TTC549 (cell line): ENCODE results near the gene TBXAS1.

ENCODE experiments used
- FAIRE-seq: peaks from 2 replicates; lab custom pipeline; 2012; peaks lifted over from hg19 to GRCh38; lab: Jason Lieb, UNC

Gene TBXAS1

DNA sequence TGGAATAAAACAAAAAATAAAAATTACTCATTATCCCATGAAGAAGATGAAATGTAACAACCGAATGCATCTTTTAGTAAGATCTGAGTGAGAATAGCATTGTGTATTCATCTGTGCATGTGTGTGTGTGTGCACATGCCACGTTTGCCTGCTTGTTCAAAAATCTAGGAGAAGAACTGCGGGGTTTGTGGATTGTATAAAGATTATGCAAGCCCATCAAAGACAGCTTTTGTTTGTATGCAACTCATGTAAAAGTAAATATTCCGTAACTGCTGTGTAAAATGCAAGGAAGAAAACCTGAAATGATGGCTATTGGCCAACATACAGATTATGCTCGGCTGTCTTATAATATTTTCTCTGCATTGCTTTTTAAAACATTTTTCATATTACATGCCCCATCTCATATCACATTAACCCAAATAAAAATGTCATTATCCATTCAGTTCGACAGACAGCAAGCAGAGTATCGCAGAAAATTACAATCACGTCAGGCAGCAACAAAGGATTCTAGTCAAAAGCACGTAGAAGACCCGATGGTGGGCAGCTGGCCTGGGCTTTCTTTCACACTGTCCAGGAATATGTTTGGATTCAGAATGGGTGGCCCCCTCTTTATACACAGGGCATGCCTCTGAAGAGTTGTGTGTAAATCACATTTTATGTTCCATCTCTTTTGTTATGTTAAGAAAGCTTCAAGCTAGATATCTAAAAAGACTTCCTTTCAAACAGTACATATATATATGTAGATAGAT is 119.7 kb downstream of the TBXAS1 start:
- no peak for FAIRE-seq

DNA sequence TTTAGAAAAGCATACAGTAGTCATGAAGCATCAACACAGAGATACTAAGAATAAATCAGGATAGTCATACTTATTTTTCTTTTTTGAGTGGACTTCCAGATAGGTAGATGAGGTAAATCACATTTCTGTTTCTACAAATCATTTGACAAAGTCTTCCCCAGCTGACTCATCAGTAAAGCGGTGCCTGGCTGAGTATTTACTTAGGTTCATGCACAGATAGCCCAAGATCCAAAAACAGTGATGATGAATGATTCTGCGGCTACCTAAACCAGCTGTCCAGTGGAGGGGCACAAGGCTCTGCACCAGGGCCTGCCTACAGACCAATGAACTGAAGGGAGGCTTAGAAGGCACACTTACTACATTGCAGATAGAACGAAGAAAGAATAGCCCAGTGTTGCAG is 120.6 kb downstream of the TBXAS1 start:
- FAIRE-seq = no peak

DNA sequence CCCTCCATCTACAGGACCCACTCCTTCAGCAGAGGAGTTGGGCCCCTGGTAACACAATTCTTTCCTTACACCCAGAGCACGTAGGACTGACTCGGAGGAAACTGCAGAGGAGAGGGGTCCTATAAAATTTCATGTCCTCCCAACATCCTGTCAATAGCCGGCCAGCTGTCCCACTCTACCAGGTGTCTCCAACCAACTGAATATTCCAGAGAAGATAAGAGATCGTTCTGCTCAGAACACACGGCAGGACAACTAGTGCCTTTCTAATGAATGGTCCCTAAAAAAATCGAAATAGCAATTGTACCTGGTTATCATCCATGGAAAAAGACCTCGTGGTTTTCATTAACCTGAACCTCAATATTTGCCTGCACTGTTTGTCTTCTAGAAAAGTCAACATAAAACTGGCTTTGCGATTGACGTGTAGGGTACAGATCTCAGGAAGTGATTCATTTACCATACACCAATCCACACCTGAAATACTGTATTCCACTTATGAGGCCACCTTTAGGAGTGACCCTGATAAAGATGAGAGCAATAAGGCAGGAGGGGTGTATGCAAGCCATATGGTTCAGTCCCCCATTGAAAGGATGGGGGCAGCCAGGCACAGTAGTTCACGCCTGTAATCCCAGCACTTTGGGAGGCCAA is 121.9 kb downstream of the TBXAS1 start:
- no peak for FAIRE-seq

DNA sequence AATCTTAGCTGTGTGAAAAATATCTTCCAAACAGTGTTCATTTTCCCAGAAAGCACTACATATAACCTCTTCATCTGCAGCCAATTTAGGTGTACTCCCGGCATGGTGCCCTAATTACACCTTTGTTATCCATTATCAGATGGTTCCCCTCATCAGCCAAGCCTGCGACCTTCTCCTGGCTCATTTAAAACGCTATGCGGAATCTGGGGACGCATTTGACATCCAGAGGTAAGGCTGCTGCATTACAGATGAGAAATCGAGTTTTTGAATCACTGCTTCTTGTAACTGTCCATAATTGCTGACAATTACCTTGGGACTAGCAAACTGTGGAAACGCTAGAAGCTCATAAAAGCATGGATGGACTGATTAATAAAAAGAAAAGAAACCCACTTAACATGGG is 124.2 kb downstream of the TBXAS1 start:
- FAIRE-seq = no peak

DNA sequence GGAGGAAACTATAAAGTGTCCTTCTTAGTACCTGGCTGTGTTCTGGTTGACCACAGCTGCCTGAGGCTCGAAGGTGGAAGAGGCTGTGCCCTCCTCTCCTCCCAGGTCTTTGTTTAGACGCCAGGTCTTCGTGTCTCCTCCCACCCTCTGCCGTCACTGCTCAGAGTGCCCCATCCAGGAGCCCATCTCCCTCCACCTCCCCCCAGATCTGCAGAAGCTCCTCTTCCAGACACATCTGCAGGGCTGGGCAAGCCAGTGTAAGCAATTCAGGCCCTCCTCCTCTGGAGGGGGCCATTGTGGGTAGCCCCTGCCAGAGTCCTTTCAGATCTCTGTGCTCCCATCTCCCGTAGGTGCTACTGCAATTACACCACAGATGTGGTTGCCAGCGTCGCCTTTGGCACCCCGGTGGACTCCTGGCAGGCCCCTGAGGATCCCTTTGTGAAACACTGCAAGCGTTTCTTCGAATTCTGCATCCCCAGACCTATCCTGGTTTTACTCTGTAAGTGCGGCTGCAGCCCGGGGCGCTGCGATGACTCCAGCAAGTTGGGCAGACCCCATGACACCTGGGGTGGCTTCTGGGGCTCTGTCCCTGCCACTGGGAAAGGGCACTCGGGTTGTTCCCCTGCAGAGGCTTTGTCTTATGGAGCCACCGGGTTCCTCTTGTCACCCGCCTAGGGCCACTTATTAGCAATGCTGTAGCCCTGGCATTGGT is 126.2 kb downstream of the TBXAS1 start:
- no peak for FAIRE-seq

DNA sequence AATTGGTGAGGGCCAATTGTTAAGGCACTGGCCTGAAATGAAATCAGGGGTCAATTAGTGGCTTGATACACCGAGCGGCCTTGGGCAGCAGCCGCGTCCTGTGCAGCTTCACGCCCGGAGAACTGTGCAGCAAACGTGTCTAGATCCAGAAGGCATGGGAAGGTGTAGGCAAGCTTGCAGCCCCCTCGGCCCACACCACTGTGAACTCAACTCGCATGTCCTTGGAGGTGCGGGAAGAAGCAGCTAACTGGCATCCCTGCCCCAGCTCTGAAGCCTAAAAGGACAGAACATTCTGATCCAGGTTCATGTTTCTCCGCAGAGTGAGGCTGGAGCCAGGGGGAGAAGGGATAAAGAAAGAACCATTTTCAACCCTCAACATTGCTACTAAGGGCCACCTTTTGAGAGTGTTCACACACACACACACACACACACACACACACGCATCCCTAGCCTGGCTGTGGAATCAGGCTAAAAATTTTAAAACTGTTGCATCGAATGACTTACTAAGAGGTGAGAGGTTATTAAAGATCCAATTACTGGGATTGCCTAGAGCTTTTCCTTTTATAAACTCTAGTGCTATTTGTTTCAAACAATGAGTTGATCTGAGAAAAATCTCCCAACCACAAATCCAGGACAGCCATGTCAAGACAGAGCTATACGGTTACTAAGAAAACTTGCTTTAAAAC is 129.7 kb downstream of the TBXAS1 start:
- FAIRE-seq = no peak

DNA sequence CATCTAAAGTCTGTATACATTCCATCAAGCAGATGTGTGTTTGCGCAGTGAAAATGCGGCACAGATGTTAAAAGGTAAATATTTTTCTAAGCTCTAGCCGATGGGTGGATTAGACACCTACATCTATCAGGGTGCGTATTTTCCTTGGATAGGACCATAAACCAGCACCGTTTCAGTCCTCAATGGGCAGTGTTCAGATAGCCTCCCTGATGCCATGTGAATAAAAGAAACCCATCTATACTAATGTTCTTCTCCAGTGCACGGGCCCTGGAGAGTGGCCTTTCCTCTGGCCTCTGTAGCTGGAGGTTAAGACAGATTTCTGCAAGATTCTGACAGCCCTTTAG is 130.2 kb downstream of the TBXAS1 start:
- FAIRE-seq = no peak

DNA sequence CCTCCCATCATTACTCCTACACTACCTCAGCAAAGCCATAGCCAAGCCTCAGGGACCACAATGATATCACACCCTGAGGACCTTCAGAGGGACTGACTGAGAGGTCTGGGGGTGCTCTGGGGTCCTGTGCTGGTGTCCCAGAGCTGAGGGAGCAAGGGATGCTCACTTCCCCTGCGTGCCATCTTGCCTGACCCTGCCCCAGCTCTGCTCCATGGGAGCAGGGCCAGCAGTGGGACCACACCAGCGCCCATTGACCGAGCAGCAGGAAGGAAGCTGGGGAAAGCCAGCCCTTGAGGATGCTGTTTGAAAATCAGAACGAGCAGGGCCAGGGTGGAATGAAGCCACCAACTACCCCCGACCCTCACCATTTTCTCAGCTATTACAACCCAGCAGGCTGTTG is 130.7 kb downstream of the TBXAS1 start:
- no peak for FAIRE-seq

DNA sequence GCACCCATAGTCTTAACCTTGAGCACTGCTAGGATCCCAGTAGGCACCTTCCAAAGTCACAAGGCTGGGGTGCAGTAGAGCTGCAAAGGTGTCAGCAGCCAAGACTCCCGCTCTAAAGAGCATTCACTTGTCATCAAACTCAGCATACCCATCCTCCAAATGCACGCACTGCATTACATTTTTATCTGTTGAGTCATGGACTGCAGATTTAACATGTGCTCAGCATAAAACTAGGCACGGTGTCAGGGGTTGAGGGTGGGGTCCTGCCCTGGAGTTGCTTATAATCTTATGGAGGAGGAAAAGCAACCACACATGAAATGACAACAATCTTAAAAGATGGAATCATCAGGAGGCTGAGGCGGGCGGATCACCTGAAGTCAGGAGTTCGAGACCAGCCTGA is 131.1 kb downstream of the TBXAS1 start:
- no peak for FAIRE-seq

DNA sequence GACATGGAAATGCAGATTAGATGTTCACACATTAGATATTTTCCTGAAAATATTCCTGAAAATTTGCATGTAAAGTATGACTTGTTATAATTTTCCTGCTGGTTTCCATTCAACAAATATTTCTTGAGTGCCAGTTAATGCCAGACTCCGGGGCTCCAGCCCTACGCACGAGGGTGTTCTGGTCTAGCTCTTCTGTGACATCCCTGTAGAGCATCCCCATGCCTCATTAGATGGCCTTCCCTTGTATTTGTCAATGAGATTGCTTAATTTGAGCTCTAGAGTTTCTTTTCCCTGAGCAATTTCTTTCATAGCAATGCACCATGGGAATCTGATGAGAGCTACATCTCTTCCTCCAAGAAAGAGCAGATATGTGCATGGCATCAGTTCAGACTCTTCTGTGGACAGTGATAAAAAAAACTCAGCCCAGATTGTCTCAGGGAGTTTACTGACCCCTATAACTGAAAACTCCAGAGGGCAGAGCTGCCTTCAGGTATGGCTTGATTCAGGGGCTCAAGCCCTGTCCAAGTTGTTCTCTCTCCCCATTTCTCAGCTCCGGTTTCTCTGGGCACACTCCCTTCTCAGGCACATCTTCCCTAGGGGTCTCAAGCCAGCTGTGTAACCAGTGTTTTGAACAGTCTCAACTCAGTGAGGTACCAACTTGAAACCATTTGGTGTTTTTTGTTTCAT is 137.0 kb downstream of the TBXAS1 start:
- FAIRE-seq = no peak

DNA sequence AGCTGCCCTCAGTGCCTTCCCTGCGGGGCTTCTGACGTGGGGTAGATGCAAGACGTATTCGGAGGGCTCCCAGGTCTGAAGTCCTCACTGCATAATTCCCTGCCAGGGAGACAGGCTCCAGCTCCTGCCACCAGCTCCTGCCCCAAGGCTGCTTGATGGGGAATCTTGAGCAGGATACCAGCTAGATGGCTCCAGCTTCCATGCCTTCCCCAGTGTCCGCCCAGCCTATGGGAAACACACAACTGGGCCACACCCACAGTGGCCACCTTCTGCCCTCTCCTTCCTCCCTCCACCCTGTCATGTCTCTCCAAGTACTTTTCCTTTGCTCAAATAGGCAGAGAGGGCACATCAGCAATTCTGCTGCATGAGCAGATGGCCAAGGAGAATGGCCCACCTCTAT is 137.9 kb downstream of the TBXAS1 start:
- FAIRE-seq = no peak

DNA sequence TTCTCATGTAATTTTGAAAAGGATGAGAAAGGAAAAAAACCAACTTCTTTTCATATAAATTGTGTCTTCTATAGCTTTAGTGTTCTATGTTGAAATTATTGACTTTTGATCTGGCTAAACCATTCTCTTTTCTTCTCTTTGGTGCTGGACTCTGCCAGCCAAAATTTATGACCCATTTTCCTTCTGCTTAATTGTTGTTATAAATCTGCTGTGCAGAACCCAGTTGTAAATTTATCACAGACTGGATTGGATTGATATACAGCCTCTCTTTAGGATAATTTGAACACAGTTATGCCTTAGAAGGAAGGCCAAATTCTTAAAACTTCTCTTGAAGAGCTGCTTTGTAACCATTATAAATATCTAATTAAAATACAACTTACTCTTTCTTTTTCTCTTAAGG is 139.9 kb downstream of the TBXAS1 start:
- FAIRE-seq = no peak

DNA sequence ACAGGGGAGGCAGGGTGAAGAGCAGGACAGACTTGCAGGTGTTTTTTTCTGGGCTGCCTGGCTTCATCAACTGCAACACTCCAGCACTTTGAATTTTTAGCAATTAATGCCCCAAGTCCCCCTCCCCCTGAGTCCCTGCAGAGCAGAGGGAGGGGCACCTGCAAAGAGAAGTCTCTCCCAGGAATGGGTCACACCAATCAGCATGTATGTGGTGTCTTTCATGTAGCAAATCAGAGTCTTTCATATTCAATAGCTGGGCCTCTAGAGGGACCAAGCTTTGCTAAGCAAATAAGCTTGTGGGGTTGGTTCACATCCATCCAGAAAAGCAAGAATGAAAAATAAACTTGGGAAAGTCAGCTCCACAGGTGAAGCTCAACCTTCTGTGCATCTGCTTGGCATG is 143.0 kb downstream of the TBXAS1 start:
- no peak for FAIRE-seq

DNA sequence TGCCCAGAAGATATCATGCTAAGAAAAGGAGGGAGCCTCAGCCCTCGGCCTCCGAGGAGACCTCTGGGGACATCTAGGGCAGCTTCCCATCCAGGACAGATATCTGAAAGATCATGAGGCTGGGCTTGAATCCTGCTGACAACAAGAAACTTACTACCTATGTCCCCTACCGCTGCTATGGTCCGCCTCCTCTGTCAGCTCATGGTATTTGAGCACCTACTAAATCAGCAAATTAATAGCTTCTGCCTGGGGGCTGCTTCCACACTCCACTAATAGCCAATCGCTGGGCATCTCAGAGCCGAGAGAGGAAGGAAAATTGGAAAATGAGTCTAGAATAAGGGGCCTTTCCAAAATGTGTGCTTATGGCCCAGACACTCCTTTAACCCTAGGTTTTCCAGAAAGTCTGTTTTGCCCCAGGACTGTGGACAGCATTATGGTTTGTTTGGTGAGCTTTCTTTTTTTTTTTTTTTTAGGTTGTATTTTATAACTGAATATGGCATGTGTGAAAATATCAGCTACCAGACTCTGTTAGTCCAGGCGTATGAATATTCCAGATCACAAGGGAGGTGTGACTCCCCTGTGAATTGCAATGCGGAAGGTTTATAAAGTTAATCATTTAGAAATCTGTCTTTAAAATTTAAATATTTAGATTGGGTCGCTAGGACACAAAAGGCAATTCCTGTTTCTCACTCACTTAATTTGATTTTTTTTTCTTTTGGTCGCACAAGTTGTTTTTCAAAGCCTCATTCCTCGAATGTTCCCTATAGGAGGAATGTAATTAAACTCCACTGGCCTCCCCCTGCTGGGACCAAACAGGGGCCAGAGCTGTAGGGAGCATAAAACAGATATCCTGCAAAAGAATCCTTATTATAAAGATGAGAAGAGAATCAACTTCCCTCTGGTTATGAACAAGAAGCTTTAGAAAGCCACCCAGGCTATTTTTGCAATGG is 144.3 kb downstream of the TBXAS1 start:
- FAIRE-seq = no peak

DNA sequence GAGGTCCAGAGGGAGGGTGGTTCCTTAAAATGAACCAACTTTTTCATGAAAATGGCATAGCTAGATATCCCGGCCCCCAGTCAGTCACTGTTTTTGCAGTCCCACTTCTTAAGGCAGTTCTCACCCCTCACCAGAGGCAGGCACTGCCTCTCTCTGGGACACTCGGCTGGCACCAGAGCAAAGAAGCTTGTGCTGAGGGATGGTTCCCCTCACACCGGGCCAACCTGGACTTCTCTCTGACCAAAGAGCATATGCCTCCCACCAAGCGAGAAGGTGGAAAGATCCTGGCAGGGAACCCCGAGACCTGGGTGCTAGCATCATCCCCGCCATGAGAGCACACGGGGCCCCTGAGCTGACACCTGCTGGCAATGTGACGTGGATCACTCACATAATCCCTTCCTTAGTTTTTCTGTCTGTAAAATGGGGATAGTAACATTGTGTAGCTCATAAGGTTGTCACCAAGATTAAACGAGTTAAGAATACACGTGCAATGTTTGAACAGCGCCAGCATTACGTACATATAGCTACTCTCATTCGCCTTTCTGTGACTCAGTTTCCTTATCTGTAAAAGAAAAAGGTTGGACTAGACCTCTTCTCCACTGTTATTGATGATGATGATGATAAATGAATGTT is 145.2 kb downstream of the TBXAS1 start:
- no peak for FAIRE-seq

DNA sequence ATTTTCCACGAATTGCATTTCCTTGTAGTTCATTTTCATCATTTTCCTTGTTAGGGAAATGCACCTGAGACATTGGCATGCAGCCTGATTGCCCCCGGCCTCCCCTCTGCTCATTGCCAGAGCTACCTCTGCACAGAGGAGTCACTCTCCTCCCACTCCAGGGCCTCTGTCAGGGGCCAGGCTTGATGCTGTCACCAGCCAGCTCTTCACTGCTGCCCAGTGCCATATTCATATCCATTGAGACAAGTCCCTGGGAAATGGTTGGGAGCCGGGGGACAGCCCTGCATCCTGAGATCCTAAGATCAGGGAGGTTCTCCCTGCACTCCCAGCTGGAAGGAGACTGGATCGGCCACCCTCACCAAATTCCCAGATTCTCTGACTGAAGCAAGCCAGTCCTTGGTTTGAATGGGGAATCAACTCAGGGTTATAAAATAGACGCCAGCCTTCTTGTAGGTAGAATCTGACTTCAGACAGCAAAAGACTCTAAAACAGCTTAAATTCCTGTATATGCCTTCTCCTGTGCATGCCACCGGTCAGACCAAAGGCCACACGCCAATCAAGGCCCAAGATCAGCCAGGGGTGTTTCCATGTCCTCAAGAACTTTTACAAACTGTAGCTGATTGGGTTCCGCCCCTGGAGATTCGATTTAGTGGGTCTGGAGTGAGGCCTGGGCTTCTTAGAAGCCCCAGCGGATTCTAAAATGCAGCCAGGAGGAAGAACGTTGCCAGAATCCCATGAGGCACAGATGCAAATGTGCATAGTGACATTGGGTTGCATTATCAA is 147.2 kb downstream of the TBXAS1 start:
- FAIRE-seq = no peak

DNA sequence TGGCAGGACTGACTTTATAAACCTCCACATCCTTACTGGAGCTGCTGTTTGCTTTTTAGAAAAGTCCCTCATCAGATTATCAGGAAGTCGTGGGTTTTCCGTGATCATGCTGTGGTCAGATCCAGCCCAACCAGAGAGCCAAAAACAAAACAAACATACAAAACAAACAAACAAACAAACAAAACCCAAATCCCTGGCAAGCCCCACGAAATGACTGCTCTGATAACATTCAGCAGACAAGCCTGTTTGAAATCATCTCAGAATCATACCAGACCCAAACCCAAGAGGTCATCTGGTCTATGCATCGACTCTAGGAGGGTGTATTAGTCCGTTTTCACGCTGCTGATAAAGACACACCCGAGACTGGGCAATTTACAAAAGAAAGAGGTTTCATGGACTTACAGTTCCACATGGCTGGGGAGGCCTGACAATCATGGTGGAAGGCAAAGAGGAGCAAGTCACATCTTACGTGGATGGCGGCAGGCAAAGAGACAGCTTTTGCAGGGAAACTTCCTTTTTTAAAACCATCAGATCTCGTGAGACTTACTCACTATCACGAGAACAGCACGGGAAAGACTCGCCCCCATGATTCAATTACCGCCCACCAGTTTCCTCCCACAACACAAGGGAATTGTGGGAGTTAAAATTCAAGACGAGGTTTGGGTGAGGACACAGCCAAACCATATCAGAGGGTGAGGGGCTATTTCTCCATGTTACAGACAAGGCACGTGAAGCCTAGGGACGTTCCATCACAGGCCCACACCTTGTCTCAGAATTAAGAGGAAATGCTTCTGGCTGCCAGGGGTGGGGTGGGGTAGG is 148.0 kb downstream of the TBXAS1 start:
- no peak for FAIRE-seq

DNA sequence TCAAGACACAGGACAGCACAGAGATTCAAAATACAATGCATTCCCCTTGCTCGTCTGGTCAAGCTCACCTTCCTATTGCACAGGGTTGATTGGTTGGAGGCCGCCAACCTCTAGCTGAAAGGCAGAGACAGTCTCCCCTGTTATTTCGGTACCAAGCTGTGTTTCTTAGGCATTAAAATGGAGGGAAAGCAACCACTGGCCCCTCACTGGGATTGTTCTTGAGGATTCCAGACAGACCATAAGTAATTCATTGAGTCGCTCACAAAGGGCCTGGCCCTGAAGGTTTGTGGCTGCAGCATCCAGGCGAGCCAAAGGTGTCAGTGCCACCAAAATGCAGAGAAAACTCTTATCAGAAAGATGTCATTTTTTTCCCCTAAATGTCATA is 152.4 kb downstream of the TBXAS1 start:
- FAIRE-seq = no peak
